WTC11 (cell line): ENCODE results near the gene TMEM176B.

ENCODE experiments used
- CREM ChIP-seq: sonication (generic); formaldehyde crosslinking; IDR thresholded peaks from 2 replicates; pipeline ENCODE4 v1.8.1; 2022; ENCODE audit warnings: mild to moderate bottlenecking, missing genetic modification reagents, moderate library complexity
- ESRRA ChIP-seq: sonication (generic); formaldehyde crosslinking; IDR thresholded peaks from 2 replicates; pipeline ENCODE4 v1.8.1; 2022; ENCODE audit warnings: mild to moderate bottlenecking, missing genetic modification reagents, borderline replicate concordance
- TP53 ChIP-seq: sonication (generic); formaldehyde crosslinking; IDR thresholded peaks from 2 replicates; pipeline ENCODE4 v1.8.1; 2023; ENCODE audit warnings: mild to moderate bottlenecking, missing genetic modification reagents
- ZNF263 ChIP-seq: sonication (generic); formaldehyde crosslinking; IDR thresholded peaks from 2 replicates; pipeline ENCODE4 v1.8.1; 2022; ENCODE audit warnings: low read depth, mild to moderate bottlenecking, moderate library complexity, missing genetic modification reagents
- ZNF396 ChIP-seq: fragments of 250-450 bp; sonication (Bioruptor Pico); IDR thresholded peaks from 2 replicates; pipeline ENCODE4 v1.8.0; 2021; ENCODE audit warnings: mild to moderate bottlenecking, moderate library complexity, borderline replicate concordance
- TF ChIP-seq, protein P1 (sequence below): fragments of 200-600 bp; IDR thresholded peaks from 2 replicates; pipeline ENCODE4 v1.8.0; 2022; ENCODE audit warnings: antibody characterized with exemption
- TF ChIP-seq, protein P2 (sequence below): sonication (generic); formaldehyde crosslinking; conservative IDR thresholded peaks from 2 replicates; pipeline ENCODE4 v1.8.1; 2022; ENCODE audit warnings: mild to moderate bottlenecking, missing genetic modification reagents
- TF ChIP-seq, protein P3 (sequence below): sonication (generic); formaldehyde crosslinking; IDR thresholded peaks from 2 replicates; pipeline ENCODE4 v1.8.1; 2022; ENCODE audit warnings: mild to moderate bottlenecking, missing genetic modification reagents, moderate library complexity, borderline replicate concordance

- TF ChIP-seq TP53: no peak
- no peak for TF ChIP-seq CREM (CRISPR knock-in tag)
- no peak for TF ChIP-seq ESRRA
- TF ChIP-seq, protein P1, sequence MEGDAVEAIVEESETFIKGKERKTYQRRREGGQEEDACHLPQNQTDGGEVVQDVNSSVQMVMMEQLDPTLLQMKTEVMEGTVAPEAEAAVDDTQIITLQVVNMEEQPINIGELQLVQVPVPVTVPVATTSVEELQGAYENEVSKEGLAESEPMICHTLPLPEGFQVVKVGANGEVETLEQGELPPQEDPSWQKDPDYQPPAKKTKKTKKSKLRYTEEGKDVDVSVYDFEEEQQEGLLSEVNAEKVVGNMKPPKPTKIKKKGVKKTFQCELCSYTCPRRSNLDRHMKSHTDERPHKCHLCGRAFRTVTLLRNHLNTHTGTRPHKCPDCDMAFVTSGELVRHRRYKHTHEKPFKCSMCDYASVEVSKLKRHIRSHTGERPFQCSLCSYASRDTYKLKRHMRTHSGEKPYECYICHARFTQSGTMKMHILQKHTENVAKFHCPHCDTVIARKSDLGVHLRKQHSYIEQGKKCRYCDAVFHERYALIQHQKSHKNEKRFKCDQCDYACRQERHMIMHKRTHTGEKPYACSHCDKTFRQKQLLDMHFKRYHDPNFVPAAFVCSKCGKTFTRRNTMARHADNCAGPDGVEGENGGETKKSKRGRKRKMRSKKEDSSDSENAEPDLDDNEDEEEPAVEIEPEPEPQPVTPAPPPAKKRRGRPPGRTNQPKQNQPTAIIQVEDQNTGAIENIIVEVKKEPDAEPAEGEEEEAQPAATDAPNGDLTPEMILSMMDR: no peak
- no peak for TF ChIP-seq ZNF263 (CRISPR knock-in tag)
- no peak for TF ChIP-seq ZNF396
- TF ChIP-seq, protein P2, sequence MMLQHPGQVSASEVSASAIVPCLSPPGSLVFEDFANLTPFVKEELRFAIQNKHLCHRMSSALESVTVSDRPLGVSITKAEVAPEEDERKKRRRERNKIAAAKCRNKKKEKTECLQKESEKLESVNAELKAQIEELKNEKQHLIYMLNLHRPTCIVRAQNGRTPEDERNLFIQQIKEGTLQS (CRISPR knock-in tag): no peak
- TF ChIP-seq, protein P3, sequence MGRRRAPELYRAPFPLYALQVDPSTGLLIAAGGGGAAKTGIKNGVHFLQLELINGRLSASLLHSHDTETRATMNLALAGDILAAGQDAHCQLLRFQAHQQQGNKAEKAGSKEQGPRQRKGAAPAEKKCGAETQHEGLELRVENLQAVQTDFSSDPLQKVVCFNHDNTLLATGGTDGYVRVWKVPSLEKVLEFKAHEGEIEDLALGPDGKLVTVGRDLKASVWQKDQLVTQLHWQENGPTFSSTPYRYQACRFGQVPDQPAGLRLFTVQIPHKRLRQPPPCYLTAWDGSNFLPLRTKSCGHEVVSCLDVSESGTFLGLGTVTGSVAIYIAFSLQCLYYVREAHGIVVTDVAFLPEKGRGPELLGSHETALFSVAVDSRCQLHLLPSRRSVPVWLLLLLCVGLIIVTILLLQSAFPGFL (CRISPR knock-in tag): no peak
Observed at GRCh38 chr7:150820578-150821198, 20.5 kb upstream of the TMEM176B start.
